ENCODE results near the gene YAP1.
"Not testable (repeated sequence)": the region's sequence is repeated elsewhere in the genome, so short reads cannot be mapped to it uniquely, and the experiment has no call there.

YAP1 gene

DNA sequence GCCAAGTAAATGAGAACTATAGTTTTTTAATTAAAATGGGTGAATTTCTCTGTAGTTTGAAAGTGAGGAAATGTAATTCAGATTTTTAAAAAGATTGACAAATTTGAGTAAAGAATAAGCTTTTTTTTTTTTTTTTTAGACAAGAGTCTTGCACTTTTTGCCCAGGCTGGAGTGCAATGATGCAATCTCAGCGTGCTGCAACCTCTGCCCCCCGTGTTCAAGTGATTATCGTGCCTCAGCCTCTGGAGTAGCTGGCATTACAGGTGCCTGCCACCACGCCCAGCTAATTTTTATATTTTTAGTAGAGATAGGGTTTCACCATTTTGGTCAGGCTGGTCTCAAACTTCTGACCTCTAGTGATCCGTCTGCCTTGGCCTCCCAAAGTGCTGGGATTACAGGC lies 90.1 kb downstream of the YAP1 start:
- not testable (repeated sequence) for DNase-seq (ENCODE audit: low spot score)

DNA sequence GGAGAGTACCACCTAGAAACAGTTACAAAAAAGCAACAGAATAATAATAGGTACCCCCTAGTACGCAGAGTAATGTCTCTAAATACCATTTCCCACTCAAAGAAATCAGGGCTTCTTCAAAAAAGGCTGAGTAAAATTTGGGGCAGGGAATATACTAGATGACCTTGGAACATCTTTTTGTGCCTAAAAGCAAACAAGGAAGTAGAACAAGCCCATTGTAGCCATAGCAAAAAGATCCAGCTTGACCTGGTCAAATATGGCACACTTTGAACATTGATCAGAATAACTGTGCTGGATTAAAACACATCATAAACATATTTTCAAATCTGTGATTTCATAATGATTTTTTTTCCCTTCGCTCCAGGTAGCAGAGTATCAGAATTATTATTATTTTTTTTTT lies 91.5 kb downstream of the YAP1 start:
- no peak for DNase-seq (ENCODE audit: low spot score)

DNA sequence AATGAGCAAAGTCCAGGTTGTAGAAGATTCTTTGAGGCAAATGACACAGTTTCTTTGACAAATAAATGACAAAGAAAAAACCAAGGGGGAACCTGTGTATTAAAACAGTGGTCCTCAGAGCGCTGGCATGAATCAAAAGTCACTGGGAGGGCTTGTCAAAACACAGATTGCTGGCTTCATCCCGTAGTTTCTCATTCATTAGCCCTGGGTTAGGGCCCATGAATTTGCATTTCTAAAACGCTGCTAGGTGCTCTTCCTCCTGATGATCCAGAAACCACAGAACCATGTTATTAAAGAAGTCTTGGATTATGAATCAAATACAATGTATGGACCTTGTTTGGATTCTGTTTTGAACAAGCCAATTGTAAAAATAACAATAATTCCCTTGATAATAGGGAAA lies 92.7 kb downstream of the YAP1 start:
- DNase-seq (ENCODE audit: low spot score): no peak

DNA sequence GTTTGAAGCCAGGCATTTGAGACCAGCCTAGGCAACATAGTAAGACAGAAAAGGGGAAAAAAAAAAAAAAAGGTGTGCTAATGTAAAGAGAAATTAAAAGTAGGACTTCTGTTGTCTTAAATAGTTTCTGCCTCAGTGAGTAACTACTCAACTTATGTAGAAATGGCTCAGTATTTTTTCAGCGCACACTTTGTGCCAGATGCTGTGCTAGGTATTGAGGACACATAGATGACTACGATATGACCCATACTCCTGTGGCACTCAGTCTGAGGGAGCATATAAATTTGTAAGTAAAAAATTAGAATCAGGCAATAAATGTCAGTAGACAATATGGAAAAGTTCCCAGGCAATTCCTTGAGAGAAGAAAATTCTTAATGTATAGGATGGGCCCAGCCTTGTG lies 93.9 kb downstream of the YAP1 start:
- DNase-seq (ENCODE audit: low spot score): no peak

DNA sequence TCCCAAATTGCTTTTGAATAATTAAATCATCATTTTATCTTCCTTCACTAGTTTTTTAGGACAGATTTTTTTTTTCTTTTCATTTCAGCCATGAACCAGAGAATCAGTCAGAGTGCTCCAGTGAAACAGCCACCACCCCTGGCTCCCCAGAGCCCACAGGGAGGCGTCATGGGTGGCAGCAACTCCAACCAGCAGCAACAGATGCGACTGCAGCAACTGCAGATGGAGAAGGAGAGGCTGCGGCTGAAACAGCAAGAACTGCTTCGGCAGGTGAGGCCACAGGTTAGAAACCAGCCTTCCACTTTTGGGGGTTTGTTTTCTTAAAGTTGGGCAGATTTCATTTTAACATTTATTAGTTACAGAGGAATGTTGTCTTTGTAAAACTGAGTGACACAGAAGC lies 95.6 kb downstream of the YAP1 start:
- DNase-seq (ENCODE audit: low spot score): no peak

DNA sequence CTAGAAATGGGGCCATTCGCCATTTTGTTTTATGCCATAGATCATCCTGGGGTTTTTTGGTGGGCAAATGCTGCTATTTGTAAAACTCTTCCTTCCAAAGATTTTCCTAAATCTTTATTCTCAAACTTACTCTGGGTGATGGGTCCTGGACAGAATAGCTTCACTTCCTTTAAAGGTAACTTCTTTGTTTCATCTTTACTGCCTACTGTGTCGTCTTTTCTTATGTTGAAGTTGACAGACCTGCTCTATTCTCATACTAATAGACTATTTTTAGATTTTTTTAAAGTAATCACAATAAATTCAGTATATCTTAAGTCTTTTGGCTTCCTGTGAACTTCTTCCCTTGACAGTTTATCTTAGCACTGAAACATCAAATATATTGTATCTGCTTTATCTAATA lies 98.6 kb downstream of the YAP1 start:
- no peak for DNase-seq (ENCODE audit: low spot score)

DNA sequence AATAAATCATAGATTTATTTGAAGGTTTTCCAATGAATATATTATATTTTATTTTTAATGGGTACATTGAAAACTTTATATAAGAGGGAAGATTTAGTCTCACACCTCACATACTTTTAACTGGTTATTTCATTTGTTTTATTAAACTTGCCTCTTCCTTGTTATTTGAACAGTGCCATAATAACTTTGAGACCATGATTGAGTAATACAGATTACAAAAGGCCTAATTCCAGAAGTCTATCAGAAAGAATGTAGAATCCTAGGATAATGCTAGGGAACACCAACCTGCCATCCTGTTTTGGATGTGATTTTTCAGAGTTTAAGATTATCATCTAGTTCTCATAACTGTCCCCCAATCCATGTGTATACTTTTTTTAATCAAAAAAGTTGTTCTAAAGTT lies 104.4 kb downstream of the YAP1 start:
- no peak for DNase-seq (ENCODE audit: low spot score)

DNA sequence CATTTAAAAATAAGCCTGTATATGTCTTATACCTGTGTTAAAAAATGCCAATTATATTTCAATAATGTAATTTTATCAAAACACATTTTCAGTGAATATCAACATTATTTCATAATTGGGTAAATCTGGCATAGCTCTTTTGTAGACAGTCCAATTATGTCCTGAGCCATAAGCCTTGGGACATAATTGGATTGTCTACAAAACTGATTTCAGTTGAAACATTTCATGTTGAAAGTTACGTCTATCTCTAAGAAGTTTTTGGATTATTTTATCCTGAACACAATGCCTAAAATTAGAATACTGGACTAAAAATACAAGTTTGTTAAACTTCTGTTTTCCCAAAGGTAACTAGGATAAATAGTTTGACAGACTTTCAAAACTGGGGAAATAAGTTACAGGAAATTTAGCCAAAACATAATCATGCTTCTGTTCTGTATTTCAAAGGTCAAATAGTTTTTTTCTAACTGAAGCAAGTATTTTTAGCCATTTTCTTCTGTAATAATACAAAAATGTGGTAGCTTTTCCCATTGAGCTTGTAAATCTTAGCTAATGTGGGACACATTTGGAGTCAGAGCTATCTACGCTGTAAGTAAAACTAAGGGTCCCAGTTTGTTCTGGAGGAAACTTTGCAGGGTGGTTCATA lies 106.3 kb downstream of the YAP1 start:
- DNase-seq (ENCODE audit: low spot score): no peak

DNA sequence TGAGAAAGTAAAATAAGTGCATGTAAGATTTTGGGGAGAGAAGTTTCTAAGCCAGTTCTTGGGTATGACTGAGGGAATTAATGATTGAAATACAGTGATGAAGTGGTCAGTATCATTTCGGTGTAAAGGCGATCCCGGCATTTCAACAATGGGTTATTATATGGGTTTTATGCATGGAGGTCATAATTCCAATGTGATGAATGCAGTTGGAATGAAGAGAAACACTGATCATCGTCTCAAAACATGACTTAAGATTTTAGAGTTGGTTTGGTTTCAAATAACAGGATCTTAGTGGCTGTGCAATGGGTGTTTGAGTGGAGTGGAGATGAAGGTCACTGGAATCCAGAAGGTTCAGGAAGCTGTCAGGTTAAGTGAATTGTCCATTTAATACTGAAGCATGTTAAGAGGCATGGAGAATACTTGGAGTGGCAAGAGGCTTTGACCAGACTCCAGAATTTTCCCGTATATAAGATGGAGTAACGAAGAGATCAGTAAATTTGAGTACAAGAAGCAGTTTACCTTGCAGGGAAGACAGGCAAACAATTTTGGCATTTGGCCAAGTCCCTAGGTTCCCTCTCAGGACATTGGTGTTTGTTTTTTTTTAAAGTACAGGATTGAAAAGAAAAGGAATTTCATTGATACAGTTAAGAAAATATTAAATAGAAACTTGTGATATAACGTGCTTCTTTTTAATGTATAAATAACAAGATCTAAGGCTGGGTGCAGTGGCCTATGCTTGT lies 110.7 kb downstream of the YAP1 start:
- DNase-seq (ENCODE audit: low spot score): no peak

DNA sequence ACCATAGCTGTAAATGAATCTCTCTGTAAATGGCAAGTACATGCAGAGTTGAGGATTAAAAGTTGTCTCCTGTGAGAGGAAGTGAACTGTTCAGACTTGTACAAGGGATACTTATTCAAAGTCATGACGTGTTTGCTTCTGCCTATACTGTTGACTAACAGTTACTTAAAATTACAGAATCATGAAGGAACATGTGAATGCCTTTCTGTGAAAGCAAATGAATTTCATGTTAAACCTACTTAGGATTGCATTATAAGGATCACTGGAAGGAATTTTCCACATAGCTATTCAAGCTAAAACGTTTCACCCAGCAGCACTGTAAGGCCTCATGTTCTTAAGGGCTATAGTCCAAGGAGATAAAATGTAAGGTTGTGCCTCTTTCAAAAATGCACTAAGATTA lies 113.6 kb downstream of the YAP1 start:
- DNase-seq (ENCODE audit: low spot score): no peak

DNA sequence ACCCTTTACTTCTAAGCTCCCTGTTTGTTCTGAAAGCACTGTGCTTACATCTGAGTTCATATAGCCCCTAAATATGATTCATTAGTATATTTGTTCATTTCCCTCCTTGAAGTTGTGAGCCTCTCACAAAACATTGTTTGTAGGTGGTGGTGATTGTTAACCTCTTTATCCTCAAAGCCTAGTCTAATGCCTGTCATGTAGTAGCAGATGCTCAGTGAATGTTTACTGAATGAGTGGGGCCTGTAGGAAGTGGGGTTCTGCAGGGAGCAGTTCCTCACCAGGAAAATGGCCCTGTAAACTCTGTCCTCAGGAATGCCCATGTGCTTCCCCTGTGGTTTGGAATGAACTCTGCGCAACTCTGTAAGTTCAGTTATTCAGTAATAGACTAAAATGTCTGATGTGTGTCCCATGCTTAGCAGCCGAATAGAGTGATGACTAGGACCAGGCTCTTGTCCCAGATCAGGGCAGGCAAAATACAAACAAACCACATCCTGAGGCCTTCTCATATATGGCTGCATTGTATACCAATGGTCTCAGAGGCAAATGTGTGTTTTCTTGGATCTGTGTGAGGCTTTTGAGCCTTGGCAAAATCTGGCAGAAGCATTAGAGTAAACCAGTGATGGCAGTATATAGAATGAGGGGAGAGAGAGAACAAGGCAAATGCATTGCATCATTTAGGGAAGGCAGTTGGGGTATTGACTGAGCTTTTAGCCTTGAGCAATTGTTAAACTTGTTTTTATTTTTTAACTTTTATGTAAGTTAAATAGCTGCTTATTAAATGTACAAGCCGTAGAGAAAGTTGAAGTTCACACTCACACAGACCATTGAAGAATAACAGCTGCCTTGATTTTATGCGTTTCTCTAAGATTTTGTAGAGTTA lies 115.7 kb downstream of the YAP1 start:
- DNase-seq (ENCODE audit: low spot score): peak; percentile 78

DNA sequence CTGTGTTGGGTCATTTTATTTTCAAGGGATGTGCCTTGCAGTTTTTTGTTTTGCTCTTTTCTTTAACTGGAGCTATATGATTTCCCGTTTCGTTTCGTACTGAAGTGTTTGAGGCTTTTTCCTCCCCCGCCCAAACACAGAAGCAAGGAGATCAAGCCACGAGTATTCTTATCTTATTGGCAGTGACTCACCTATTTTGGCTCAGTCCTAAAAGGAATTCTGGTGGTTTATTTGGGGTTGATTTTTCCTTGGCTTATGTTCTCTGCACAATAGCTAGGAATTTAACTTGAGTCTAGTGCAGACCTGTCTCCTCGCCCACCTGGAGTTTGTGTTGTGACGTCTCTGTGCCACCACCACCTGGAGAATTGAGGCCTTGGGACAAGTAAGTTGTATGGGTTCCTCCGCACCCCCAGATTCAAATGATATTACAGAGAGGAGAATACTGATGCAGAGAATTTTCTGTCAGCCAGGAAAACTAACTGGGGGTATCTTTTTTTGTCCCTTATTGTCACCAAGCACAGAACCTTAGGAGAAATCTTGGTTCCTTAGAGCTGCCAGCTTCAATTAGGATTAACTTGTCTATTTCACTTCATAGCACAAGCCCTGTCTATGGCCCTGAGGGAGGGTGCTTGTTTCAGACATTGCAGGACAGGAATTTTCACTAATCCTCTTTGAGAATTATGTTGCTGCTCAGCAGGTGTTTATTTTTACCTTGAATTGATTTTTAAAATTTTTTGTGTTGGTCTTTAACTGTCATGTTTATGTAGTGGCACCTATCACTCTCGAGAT lies 116.6 kb downstream of the YAP1 start:
- DNase-seq (ENCODE audit: low spot score): no peak

DNA sequence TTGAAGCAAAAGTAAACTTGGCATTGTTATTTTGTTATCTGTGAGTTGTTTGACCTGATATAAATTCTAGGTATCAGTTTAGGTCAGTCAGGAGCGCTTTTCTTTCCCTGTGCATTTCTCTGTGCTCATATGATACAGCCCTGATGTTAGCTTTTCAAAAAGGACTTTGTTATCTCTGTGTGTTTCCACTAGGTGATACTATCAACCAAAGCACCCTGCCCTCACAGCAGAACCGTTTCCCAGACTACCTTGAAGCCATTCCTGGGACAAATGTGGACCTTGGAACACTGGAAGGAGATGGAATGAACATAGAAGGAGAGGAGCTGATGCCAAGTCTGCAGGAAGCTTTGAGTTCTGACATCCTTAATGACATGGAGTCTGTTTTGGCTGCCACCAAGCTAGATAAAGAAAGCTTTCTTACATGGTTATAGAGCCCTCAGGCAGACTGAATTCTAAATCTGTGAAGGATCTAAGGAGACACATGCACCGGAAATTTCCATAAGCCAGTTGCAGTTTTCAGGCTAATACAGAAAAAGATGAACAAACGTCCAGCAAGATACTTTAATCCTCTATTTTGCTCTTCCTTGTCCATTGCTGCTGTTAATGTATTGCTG lies 119.4 kb downstream of the YAP1 start:
- no peak for DNase-seq (ENCODE audit: low spot score)

DNA sequence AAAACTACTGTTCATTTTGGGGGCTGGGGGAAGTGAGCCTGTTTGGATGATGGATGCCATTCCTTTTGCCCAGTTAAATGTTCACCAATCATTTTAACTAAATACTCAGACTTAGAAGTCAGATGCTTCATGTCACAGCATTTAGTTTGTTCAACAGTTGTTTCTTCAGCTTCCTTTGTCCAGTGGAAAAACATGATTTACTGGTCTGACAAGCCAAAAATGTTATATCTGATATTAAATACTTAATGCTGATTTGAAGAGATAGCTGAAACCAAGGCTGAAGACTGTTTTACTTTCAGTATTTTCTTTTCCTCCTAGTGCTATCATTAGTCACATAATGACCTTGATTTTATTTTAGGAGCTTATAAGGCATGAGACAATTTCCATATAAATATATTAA lies 119.9 kb downstream of the YAP1 start:
- DNase-seq (ENCODE audit: low spot score): no peak

DNA sequence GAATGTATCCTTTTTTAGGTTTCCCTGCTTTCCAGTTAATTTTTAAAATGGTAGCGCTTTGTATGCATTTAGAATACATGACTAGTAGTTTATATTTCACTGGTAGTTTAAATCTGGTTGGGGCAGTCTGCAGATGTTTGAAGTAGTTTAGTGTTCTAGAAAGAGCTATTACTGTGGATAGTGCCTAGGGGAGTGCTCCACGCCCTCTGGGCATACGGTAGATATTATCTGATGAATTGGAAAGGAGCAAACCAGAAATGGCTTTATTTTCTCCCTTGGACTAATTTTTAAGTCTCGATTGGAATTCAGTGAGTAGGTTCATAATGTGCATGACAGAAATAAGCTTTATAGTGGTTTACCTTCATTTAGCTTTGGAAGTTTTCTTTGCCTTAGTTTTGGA lies 120.7 kb downstream of the YAP1 start:
- DNase-seq (ENCODE audit: low spot score): no peak

DNA sequence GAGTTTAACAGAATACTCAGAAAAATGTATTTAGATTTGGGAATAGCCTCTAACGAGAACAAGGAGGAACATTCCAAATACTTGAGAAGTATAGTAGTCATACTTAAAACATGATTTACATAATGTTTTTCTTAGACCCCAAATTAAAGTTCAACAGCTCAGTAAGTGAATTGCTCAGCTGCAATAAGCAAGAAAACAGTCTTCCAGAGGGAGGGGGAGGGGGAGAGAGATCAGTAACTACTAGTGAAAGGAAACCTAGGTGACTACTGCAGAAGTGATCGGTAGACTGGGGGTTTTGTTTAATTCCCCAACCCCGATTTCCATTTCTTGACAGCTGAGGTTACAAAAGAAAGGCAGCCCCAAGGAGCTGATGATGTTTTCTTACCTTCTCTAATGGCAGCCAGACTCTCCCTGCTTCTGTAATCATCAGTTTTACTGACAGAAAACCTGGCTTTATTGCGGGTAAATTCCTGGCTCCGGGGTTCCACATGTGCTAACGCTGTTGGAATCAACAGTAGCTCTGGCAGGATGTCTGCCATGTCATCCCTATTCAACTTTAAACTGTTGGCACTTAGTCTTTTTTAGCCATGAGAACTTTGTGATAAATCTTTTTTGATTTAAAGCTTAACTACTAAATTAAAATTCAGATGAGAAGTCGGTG lies 124.7 kb downstream of the YAP1 start:
- peak; percentile 40 for DNase-seq (ENCODE audit: low spot score)

DNA sequence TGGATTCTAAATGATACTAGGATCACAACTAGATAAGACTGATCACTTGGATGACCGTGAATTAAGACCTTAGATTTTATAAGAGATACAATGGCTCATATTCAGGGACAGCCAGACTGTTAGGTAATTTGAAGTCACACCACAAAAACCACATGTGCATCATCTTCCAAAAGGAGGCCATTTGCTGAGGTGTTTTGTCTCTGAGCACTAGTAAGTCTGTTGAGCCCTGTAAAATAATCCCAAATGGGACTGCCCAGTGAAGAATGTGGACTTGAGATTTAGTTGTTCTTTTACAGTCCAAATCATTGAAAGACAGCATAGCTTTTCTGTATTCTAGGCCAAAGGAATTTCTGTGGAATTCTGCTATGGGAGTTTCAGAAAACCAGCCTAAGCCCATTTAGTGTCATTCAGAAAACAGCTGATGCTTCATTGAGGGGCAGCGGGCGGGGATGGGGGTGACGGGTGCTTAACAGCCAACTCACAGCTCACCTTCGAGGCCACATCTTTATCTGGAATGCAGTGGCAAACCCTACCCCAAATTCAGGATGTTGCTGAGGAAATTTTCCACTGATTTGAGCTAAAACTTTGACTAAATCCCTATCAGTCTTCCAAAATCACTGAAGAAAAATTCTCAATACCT lies 127.0 kb downstream of the YAP1 start:
- peak; percentile 52 for DNase-seq (ENCODE audit: low spot score)

DNA sequence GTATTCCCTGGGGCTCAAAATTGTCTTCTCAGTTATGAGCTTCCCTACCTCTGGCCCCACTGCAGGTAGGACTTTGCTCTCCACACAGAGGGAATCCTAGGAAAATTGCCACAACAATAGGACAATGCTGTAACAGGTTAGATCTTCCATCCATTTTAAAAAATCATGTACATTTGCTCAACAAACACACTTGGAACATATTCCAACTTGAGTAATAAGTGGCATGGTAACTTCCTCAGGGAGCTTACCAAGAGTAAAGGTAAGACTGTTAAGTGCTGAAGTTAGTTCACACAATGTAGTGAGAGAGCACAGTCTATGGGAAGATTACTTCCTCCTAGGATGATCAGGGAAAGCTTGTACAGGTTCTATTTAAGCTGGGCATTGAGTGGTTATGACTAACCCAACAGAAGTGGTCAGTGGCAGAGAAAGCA lies 128.2 kb downstream of the YAP1 start:
- DNase-seq (ENCODE audit: low spot score): no peak

DNA sequence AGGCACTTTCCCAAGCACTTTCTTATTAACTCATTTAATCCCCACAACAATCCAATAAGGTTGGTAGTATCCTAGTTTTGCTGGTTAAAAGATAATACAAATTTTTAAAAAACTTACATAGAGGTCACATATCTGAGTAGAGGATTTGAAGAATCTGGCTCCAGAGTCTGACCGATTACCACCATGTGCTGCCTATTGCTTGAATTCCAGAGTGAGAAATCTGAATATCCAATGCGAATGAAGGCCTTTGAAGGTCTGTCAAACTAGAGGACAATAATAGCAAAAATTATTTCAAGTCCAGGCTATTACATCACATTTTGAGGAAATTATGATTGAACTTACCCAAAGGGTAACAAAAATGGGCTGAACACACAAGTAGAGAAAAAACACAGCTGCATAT lies 129.2 kb downstream of the YAP1 start:
- no peak for DNase-seq (ENCODE audit: low spot score)

DNA sequence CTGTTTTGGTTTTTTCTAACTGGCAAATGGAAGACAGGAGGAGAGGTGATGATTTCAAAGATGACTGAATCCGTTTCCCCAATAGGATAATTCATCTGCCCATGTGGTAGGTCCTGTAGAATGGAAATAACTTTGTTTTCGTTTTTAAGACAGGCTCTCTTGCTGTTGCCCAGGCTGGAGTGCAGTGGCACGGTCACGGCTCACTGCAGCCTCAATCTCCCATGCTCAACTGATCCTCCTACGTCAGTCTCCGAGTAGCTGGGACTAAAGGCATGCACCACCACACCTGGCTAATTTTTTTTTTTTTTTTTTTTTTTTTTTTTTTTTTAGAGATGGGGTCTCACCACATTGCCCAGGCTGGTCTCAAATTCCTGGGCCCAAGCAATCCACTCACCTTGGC lies 129.7 kb downstream of the YAP1 start:
- DNase-seq (ENCODE audit: low spot score): no peak

DNA sequence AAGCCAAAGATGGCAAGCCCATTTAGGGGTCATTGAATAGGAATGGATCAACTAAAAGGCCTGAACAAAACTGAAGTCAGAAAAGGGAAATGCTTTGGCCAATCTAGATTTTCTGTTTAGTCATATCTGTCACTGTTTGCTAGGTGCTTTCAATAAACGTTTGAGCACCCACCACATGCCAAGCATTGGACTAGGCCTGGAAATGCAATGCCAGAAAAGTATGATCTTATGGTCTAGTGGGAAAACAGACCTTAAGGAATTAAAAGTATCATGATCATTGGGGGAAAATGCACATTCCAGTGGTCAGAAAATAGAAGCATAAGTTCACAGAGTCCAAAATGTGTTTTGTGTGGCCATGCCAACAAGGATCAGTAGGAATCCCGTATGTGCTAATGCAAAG lies 130.3 kb downstream of the YAP1 start:
- peak; percentile 33 for DNase-seq (ENCODE audit: low spot score)

Measured in AG20443 (cell line).